Posterior cingulate gyrus (tissue), 11 donors: ENCODE measurements around the gene FOXN3.
"Not testable (repeated sequence)": the region's sequence is repeated elsewhere in the genome, so short reads cannot be mapped to it uniquely, and the experiment has no call there.

Experiments used
- DNase-seq, 10 donors: peaks; one replicate each; pipeline versions ENCODE4 v3.0.0 to v3.0.0-alpha.2; 2020 to 2021; ENCODE audit warnings: mixed read lengths in 3 of 10
- intact Hi-C: fragments of 100-400 bp; cut with DNase I; formaldehyde crosslinking; loops from one replicate; pipeline ENCODE4 v1.15.1; 2023

The FOXN3 gene

GRCh38 chr14:89259951-89260609 is 157.0 kb downstream of the FOXN3 start:
- no peak for DNase-seq
- intact Hi-C loops, result loop anchor here (10.0 kb wide), 1 partner anchor 85 kb away; no protein-coding TSS in a partner anchor

GRCh38 chr14:89258728-89259273 is 158.2 kb downstream of the FOXN3 start:
- DNase-seq, result no peak
- intact Hi-C loops, result loop anchor here (10.0 kb wide), 1 partner anchor 86 kb away; no protein-coding TSS in a partner anchor

- no peak for DNase-seq
- intact Hi-C loops, result loop anchor here (10.0 kb wide), 1 partner anchor 88 kb away; no protein-coding TSS in a partner anchor
Observed at GRCh38 chr14:89256951-89257350, 160.1 kb downstream of the FOXN3 start.

- no peak for DNase-seq
- intact Hi-C loops, result loop anchor here (10.0 kb wide), 1 partner anchor 89 kb away; no protein-coding TSS in a partner anchor
Observed at GRCh38 chr14:89256283-89256682, 160.8 kb downstream of the FOXN3 start.

GRCh38 chr14:89255852-89256251 is 161.2 kb downstream of the FOXN3 start:
- intact Hi-C loops, result loop anchor here (10.0 kb wide), 1 partner anchor 89 kb away; no protein-coding TSS in a partner anchor
- DNase-seq, result no peak

- intact Hi-C loops, result loop anchor here (10.0 kb wide), 1 partner anchor 90 kb away; no protein-coding TSS in a partner anchor
- no peak for DNase-seq
Observed at GRCh38 chr14:89255012-89255411, 162.0 kb downstream of the FOXN3 start.

GRCh38 chr14:89254166-89254909 is 162.7 kb downstream of the FOXN3 start:
- DNase-seq, result no peak
- intact Hi-C loops, result loop anchor here (10.0 kb wide), 1 partner anchor 90 kb away; no protein-coding TSS in a partner anchor

- intact Hi-C loops, result loop anchor here (10.0 kb wide), 1 partner anchor 92 kb away; no protein-coding TSS in a partner anchor
- peak in 2 of 10 donors; percentile 67 to 81 for DNase-seq
Observed at GRCh38 chr14:89252887-89253532, 164.0 kb downstream of the FOXN3 start.

- intact Hi-C loops, result loop anchor here (10.0 kb wide), 1 partner anchor 94 kb away; no protein-coding TSS in a partner anchor
- DNase-seq, result no peak
Observed at GRCh38 chr14:89251061-89251460, 166.0 kb downstream of the FOXN3 start.

GRCh38 chr14:89250655-89250975 is 166.4 kb downstream of the FOXN3 start:
- intact Hi-C loops, result loop anchor here (10.0 kb wide), 1 partner anchor 94 kb away; no protein-coding TSS in a partner anchor

GRCh38 chr14:89249972-89250654 is 166.9 kb downstream of the FOXN3 start:
- intact Hi-C loops, result loop anchor here (10.0 kb wide), 1 partner anchor 95 kb away; no protein-coding TSS in a partner anchor
- no peak for DNase-seq

More at GRCh38 chr14:89250655-89250975, 166.4 kb downstream of the FOXN3 start:
- not testable (repeated sequence) for DNase-seq

- no peak for DNase-seq
- intact Hi-C loops, result no loop called here
Observed at GRCh38 chr14:89249065-89249695, 167.9 kb downstream of the FOXN3 start.

- intact Hi-C loops, result no loop called here
Observed at GRCh38 chr14:89248411-89249064, 168.5 kb downstream of the FOXN3 start.

GRCh38 chr14:89247457-89248122 is 169.4 kb downstream of the FOXN3 start:
- no peak for DNase-seq
- intact Hi-C loops, result no loop called here

More at GRCh38 chr14:89248411-89249064, 168.5 kb downstream of the FOXN3 start:
- DNase-seq, result no peak

- no peak for DNase-seq
- intact Hi-C loops, result no loop called here
Observed at GRCh38 chr14:89246290-89246689, 170.7 kb downstream of the FOXN3 start.

- no peak for DNase-seq
- intact Hi-C loops, result no loop called here
Observed at GRCh38 chr14:89245802-89246201, 171.2 kb downstream of the FOXN3 start.

- no peak for DNase-seq
- intact Hi-C loops, result no loop called here
Observed at GRCh38 chr14:89244720-89245119, 172.3 kb downstream of the FOXN3 start.

GRCh38 chr14:89243741-89244140 is 173.3 kb downstream of the FOXN3 start:
- DNase-seq, result no peak
- intact Hi-C loops, result no loop called here
